Vagina (tissue), 2 donors: ENCODE data around the gene PLCB1. TPM values are rescaled to one million over a fixed set of nuclear protein-coding genes. Genes with fewer than 3 reads are reported as not detected.

Experiments
- DNase-seq, 2 donors: peaks; one replicate each; pipeline ENCODE4 v3.0.0-alpha.2; 2017; ENCODE audit errors: extremely low spot score in 2 of 2
- H3K27ac ChIP-seq: fragments of 200-600 bp; sonication (generic); one replicate; pipeline ENCODE4 v1.5.1; 2019
- H3K27me3 ChIP-seq: fragments of 200-600 bp; sonication (generic); one replicate; pipeline ENCODE4 v1.5.1; 2019
- H3K36me3 ChIP-seq, 2 donors: fragments of 200-600 bp; sonication (generic); one replicate each; pipeline ENCODE4 v1.5.1; 2017 to 2019
- H3K4me1 ChIP-seq: fragments of 200-600 bp; sonication (generic); one replicate; pipeline ENCODE4 v1.5.1; 2019
- H3K4me3 ChIP-seq, 2 donors: fragments of 200-600 bp; sonication (generic); 1 replicate in 1 of 2; 2 replicates in 1 of 2; pipeline ENCODE4 v1.5.1; 2016 to 2019
- H3K9me3 ChIP-seq: fragments of 200-600 bp; sonication (generic); one replicate; pipeline ENCODE4 v1.5.1; 2019
- CTCF ChIP-seq, 3 experiments: fragments of 450-650 bp in 2 of 3; fragments of 200-600 bp in 1 of 3; sonication (generic) in 1 of 3; IDR thresholded peaks; one replicate each; pipeline ENCODE4 v1.5.1; 2017 to 2019; ENCODE audit warnings: antibody characterized with exemption in 3 of 3, mild to moderate bottlenecking in 2 of 3, moderate library complexity in 2 of 3
- POLR2A ChIP-seq, 2 donors: fragments of 450-650 bp; IDR thresholded peaks; one replicate each; pipeline ENCODE4 v1.6.1; 2017; ENCODE audit warnings: antibody characterized with exemption in 2 of 2, mild to moderate bottlenecking in 2 of 2, moderate library complexity in 2 of 2
- POLR2AphosphoS5 ChIP-seq, 2 donors: sonication (generic); formaldehyde crosslinking; IDR thresholded peaks; one replicate each; pipeline ENCODE4 v1.9.0; 2017; ENCODE audit warnings: antibody characterized with exemption in 2 of 2, mild to moderate bottlenecking in 2 of 2, low read depth in 1 of 2; ENCODE audit not compliant: insufficient read depth in 1 of 2
- intact Hi-C: fragments of 100-400 bp; cut with DNase I; formaldehyde crosslinking; loops from one replicate; pipeline ENCODE4 v1.15.1; 2023
- total RNA-seq: library from RNA; depleted of rRNA; stranded (reverse); fragments of >200 nt; gene quantifications from one replicate; pipeline ENCODE4 v1.2.3, GENCODE V29; 2016

PLCB1 gene
- total RNA-seq, 1 donor from 2014 or later, result 32.4 TPM

- no peak for TF ChIP-seq CTCF (IDR thresholded peaks at IDR 0.05)
- no peak for TF ChIP-seq POLR2AphosphoS5 (IDR thresholded peaks at IDR 0.05; ENCODE audit: insufficient read depth in 1 of 2, low read depth in 1 of 2)
- TF ChIP-seq POLR2A (IDR thresholded peaks at IDR 0.05), result no peak
- Histone ChIP-seq H3K4me3 (no peak overlapping the region), H3K27ac (no peak overlapping the region), H3K36me3 (no peaks in the 10 kb centered on the region), H3K9me3 (no peaks in the 10 kb centered on the region), H3K27me3 (no peaks in the 10 kb centered on the region), H3K4me1 (peaks cover 14% of the 10 kb centered on the region)
- intact Hi-C loops, result no loop called here
- DNase-seq, result no peak
These were observed 513.3 kb downstream of the PLCB1 start for GRCh38 chr20:8645326-8645725.

GRCh38 chr20:8646033-8646441, 514.0 kb downstream of the PLCB1 start:
- TF ChIP-seq CTCF (IDR thresholded peaks at IDR 0.05) (no peak), POLR2AphosphoS5 (IDR thresholded peaks at IDR 0.05; ENCODE audit: insufficient read depth in 1 of 2, low read depth in 1 of 2) (peak in 1 of 2 donors; percentile 46), POLR2A (IDR thresholded peaks at IDR 0.05) (no peak)
- H3K9me3 ChIP-seq, result no peaks in the 10 kb centered on the region
- no peaks in the 10 kb centered on the region for H3K36me3 ChIP-seq
- peaks cover 14% of the 10 kb centered on the region for H3K4me1 ChIP-seq
- no peak overlapping the region for H3K27ac ChIP-seq
- intact Hi-C loops, result no loop called here
- H3K4me3 ChIP-seq, result no peak overlapping the region
- no peak for DNase-seq
- no peaks in the 10 kb centered on the region for H3K27me3 ChIP-seq

- H3K4me1 ChIP-seq, result peaks cover 14% of the 10 kb centered on the region
- intact Hi-C loops, result no loop called here
- no peak for DNase-seq
- no peak overlapping the region for H3K27ac ChIP-seq
- TF ChIP-seq CTCF (IDR thresholded peaks at IDR 0.05) (no peak), POLR2A (IDR thresholded peaks at IDR 0.05) (no peak), POLR2AphosphoS5 (IDR thresholded peaks at IDR 0.05; ENCODE audit: insufficient read depth in 1 of 2, low read depth in 1 of 2) (no peak)
- no peaks in the 10 kb centered on the region for H3K36me3 ChIP-seq
- no peaks in the 10 kb centered on the region for H3K9me3 ChIP-seq
- H3K27me3 ChIP-seq, result no peaks in the 10 kb centered on the region
- no peak overlapping the region for H3K4me3 ChIP-seq
These were observed 514.6 kb downstream of the PLCB1 start for GRCh38 chr20:8646716-8647115.

- H3K27me3 ChIP-seq, result no peaks in the 10 kb centered on the region
- H3K27ac ChIP-seq, result no peak overlapping the region
- DNase-seq, result peak in 1 of 2 donors; percentile 89
- intact Hi-C loops, result no loop called here
- H3K9me3 ChIP-seq, result no peaks in the 10 kb centered on the region
- H3K4me3 ChIP-seq, result no peak overlapping the region
- H3K36me3 ChIP-seq, result no peaks in the 10 kb centered on the region
- TF ChIP-seq POLR2A (IDR thresholded peaks at IDR 0.05) (no peak), POLR2AphosphoS5 (IDR thresholded peaks at IDR 0.05; ENCODE audit: insufficient read depth in 1 of 2, low read depth in 1 of 2) (no peak)
- H3K4me1 ChIP-seq, result peaks cover 14% of the 10 kb centered on the region
These were observed 515.9 kb downstream of the PLCB1 start for GRCh38 chr20:8647961-8648441.

DNA sequence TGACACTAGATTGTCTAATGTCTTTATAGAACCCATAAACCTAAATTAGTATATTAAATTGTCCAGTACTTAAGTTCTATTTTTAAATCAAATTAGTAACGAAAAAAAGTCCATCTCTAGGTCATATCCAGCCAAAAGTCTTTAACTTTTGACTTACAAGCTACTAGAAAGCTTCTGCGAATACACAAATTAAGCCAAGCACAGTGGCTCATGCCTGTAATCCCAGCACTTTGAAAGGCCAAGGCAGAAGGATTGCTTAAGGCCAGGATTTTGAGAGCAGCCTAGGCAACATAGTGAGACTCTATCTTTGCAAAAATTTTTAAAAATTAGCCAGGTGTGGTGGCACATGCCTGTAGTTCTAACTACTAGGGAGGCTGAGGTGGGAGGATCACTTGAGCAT, 516.4 kb downstream of the PLCB1 start:
- DNase-seq, result no peak
- Histone ChIP-seq H3K4me1 (peaks cover 14% of the 10 kb centered on the region), H3K36me3 (no peaks in the 10 kb centered on the region), H3K27ac (no peak overlapping the region), H3K9me3 (no peaks in the 10 kb centered on the region), H3K27me3 (no peaks in the 10 kb centered on the region), H3K4me3 (no peak overlapping the region)
- intact Hi-C loops, result no loop called here
- TF ChIP-seq POLR2AphosphoS5 (IDR thresholded peaks at IDR 0.05; ENCODE audit: insufficient read depth in 1 of 2, low read depth in 1 of 2), result no peak
- TF ChIP-seq POLR2A (IDR thresholded peaks at IDR 0.05), result no peak

DNA sequence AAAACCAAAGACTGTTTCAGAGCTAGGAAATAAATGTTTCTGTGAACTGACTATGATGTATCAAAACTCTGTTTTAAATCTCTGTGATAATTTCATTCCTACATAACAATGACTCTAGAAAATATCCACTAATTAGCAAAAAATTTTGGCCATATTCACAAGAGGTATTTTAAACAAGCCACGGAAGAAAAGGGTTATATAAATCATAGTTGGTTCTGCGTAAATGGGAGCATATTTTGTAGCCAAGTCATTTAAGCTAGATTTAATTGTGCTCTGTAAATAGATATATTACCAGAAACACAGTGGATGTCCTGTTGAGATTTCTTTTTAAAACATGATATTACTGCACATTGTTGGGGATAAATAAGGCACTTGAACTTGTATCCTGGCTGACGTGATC, 520.3 kb downstream of the PLCB1 start:
- Histone ChIP-seq H3K27ac (no peak overlapping the region), H3K9me3 (no peaks in the 10 kb centered on the region)
- TF ChIP-seq CTCF (IDR thresholded peaks at IDR 0.05) (no peak), POLR2AphosphoS5 (IDR thresholded peaks at IDR 0.05; ENCODE audit: insufficient read depth in 1 of 2, low read depth in 1 of 2) (no peak), POLR2A (IDR thresholded peaks at IDR 0.05) (no peak)

More for the DNA sequence above, 520.3 kb downstream of the PLCB1 start:
- no peaks in the 10 kb centered on the region for H3K36me3 ChIP-seq
- intact Hi-C loops, result no loop called here
- no peak for DNase-seq
- H3K27me3 ChIP-seq, result no peaks in the 10 kb centered on the region
- no peaks in the 10 kb centered on the region for H3K4me1 ChIP-seq
- no peak overlapping the region for H3K4me3 ChIP-seq
